K562 (cell line): ENCODE results near the gene ARHGAP15. TPM values are rescaled to one million over a fixed set of nuclear protein-coding genes. Genes with fewer than 3 reads are reported as not detected.

Source experiments
- ATAC-seq: fragments of 200-7000 bp; cut with Tn5 transposase; 3 replicates; pipeline ENCODE4 v1.9.1; 2020; ENCODE audit warnings: moderate library complexity
- BruUV-seq: library from RNA; stranded (reverse); fragments of 400-500 nt; replicated peaks from 2 replicates; lab custom pipeline; 2021; lab: Mats Ljungman, UMichigan
- CTCF ChIA-PET: fragments of 300-600 bp; formaldehyde crosslinking; extraction: SDS; loops from one replicate; lab custom pipeline; 2021; ENCODE audit warnings: low intra/inter-chr PET ratio; lab: Yijun Ruan, JAX
- POLR2A ChIA-PET: fragments of 300-600, 350-650 bp; sonication (Branson Sonifier 250); formaldehyde crosslinking; extraction: SDS; loops from one replicate; lab custom pipeline; 2021; ENCODE audit warnings: antibody characterized with exemption, inconsistent platforms; lab: Yijun Ruan, JAX
- DNase-seq, 4 experiments: peaks; one replicate each; pipeline versions ENCODE4 v3.0.0 to v3.0.0-alpha.2; 2011 to 2018; ENCODE audit warnings: low spot score in 3 of 4, mixed read lengths in 3 of 4; ENCODE audit errors: extremely low read depth in 1 of 4
- FAIRE-seq: peaks from 2 replicates; lab custom pipeline; 2011; peaks lifted over from hg19 to GRCh38; lab: Jason Lieb, UNC
- H2AFZ ChIP-seq: 2 replicates; pipeline ENCODE4 v1.6.0; 2011; ENCODE audit warnings: low read depth, low read length, control low read depth, inconsistent platforms
- H3K27ac ChIP-seq: fragments of 200-600 bp; 3 replicates; pipeline ENCODE4 v1.8.0; 2011; ENCODE audit warnings: low read depth, mild to moderate bottlenecking, control low read depth, inconsistent platforms, low read length, moderate library complexity, mixed read lengths; ENCODE audit errors: extremely low read depth
- H3K27me3 ChIP-seq, 2 experiments: fragments of 300-600 bp in 1 of 2; 2 replicates in 1 of 2; 3 replicates in 1 of 2; pipeline versions ENCODE4 v1.6.0 to v1.8.0; 2011; ENCODE audit warnings: inconsistent platforms in 2 of 2, low read length in 2 of 2, mild to moderate bottlenecking in 1 of 2, mixed read lengths in 1 of 2, moderate library complexity in 1 of 2; ENCODE audit not compliant: control insufficient read depth in 2 of 2, insufficient read depth in 2 of 2
- H3K36me3 ChIP-seq: fragments of 300-600 bp; 3 replicates; pipeline ENCODE4 v1.8.0; 2011; ENCODE audit warnings: mild to moderate bottlenecking, low read length, inconsistent platforms; ENCODE audit not compliant: control insufficient read depth, insufficient read depth
- H3K4me1 ChIP-seq, 2 experiments: fragments of 200-600 bp in 1 of 2; replicated peaks in 1 of 2; 2 replicates in 1 of 2; 3 replicates in 1 of 2; pipeline versions ENCODE4 v1.5.1 to v1.8.0; 2011; ENCODE audit warnings: inconsistent platforms in 2 of 2, low read length in 2 of 2, mild to moderate bottlenecking in 1 of 2, mixed read lengths in 1 of 2, moderate library complexity in 1 of 2; ENCODE audit not compliant: control insufficient read depth in 2 of 2, insufficient read depth in 2 of 2
- H3K4me2 ChIP-seq: 2 replicates; pipeline ENCODE4 v1.6.1; 2011; ENCODE audit warnings: low read length, control low read depth, inconsistent platforms, mixed read lengths; ENCODE audit not compliant: insufficient read depth
- H3K4me3 ChIP-seq: fragments of 200-600 bp; sonication (generic), shearing (Covaris generic); 2 replicates; pipeline ENCODE4 v1.5.1; 2016; ENCODE audit warnings: control low read depth, inconsistent platforms
- H3K79me2 ChIP-seq: fragments of 200-600 bp; 3 replicates; pipeline ENCODE4 v1.8.0; 2011; ENCODE audit warnings: low read length, inconsistent platforms; ENCODE audit not compliant: control insufficient read depth, insufficient read depth
- H3K9ac ChIP-seq, 2 experiments: 2 replicates each; pipeline versions ENCODE4 v1.6.0 to v1.6.1; 2011; ENCODE audit warnings: low read depth in 2 of 2, low read length in 2 of 2, control low read depth in 1 of 2, inconsistent platforms in 1 of 2, mild to moderate bottlenecking in 1 of 2, mixed read lengths in 1 of 2; ENCODE audit not compliant: insufficient read depth in 1 of 2
- H3K9me1 ChIP-seq: one replicate; pipeline ENCODE4 v1.6.0; 2011; ENCODE audit warnings: inconsistent platforms, mild to moderate bottlenecking, low read length, moderate library complexity; ENCODE audit not compliant: control insufficient read depth, insufficient read depth
- H3K9me3 ChIP-seq: replicated peaks from 2 replicates; pipeline ENCODE4 v1.5.1; 2011; ENCODE audit warnings: low read depth, low read length, inconsistent platforms; ENCODE audit not compliant: control insufficient read depth, insufficient read depth
- H4K20me1 ChIP-seq: replicated peaks from 2 replicates; pipeline ENCODE4 v1.6.1; 2011; ENCODE audit warnings: low read length, inconsistent platforms, mixed read lengths; ENCODE audit not compliant: control insufficient read depth, insufficient read depth
- ADNP ChIP-seq: fragments of 200-800 bp; sonication (Bioruptor generic); IDR thresholded peaks from 2 replicates; pipeline ENCODE4 v1.6.1; 2016; ENCODE audit warnings: missing genetic modification characterization, missing compliant biosample characterization
- CBFA2T3 ChIP-seq: fragments of 450-650 bp; IDR thresholded peaks from 2 replicates; pipeline ENCODE4 v1.6.1; 2017
- GATA2 ChIP-seq: sonication (generic); formaldehyde crosslinking; IDR thresholded peaks from 2 replicates; pipeline ENCODE4 v1.4.0; 2020; ENCODE audit warnings: mild to moderate bottlenecking, missing genetic modification reagents
- GATAD2A ChIP-seq: fragments of 450-650 bp; IDR thresholded peaks from 2 replicates; pipeline ENCODE4 v1.6.1; 2017
- MAFK ChIP-seq: IDR thresholded peaks from 2 replicates; pipeline ENCODE4 v1.6.1; 2011; ENCODE audit warnings: low read length, improper control_type of control experiment
- NFXL1 ChIP-seq: fragments of 450-650 bp; formaldehyde crosslinking; IDR thresholded peaks from 2 replicates; pipeline ENCODE4 v1.4.0; 2021; ENCODE audit warnings: mild to moderate bottlenecking
- RNF219 ChIP-seq: fragments of 250-450 bp; sonication (Bioruptor Pico); IDR thresholded peaks from 2 replicates; pipeline ENCODE4 v1.5.0; 2022; ENCODE audit warnings: mild to moderate bottlenecking
- RUNX1 ChIP-seq: sonication (generic); IDR thresholded peaks from 2 replicates; pipeline ENCODE4 v1.6.1; 2016; ENCODE audit warnings: antibody characterized with exemption, low read depth
- SNIP1 ChIP-seq: fragments of 450-650 bp; IDR thresholded peaks from 2 replicates; pipeline ENCODE4 v1.7.1; 2017; ENCODE audit warnings: low read depth, mild to moderate bottlenecking
- STAG1 ChIP-seq: sonication (generic); formaldehyde crosslinking; IDR thresholded peaks from 2 replicates; pipeline ENCODE4 v1.5.0; 2020; ENCODE audit warnings: missing genetic modification reagents, borderline replicate concordance
- TAL1 ChIP-seq: fragments of 450-650 bp; IDR thresholded peaks from 2 replicates; pipeline ENCODE4 v1.6.1; 2016; ENCODE audit warnings: mild to moderate bottlenecking
- TGIF2 ChIP-seq: sonication (generic); formaldehyde crosslinking; IDR thresholded peaks from 2 replicates; pipeline ENCODE4 v1.8.1; 2022; ENCODE audit warnings: mild to moderate bottlenecking, missing genetic modification reagents, moderate library complexity
- THRB ChIP-seq: fragments of 450-650 bp; formaldehyde crosslinking; conservative IDR thresholded peaks from 2 replicates; pipeline ENCODE4 v1.4.0; 2022; ENCODE audit warnings: mild to moderate bottlenecking, missing genetic modification characterization
- ZBTB43 ChIP-seq: sonication (generic); formaldehyde crosslinking; IDR thresholded peaks from 2 replicates; pipeline ENCODE4 v1.8.0; 2023; ENCODE audit warnings: mild to moderate bottlenecking, missing genetic modification reagents
- ZNF12 ChIP-seq: sonication (generic); formaldehyde crosslinking; IDR thresholded peaks from 2 replicates; pipeline ENCODE4 v1.4.0; 2020; ENCODE audit warnings: mild to moderate bottlenecking, missing genetic modification reagents
- ZNF57 ChIP-seq: fragments of 450-650 bp; formaldehyde crosslinking; IDR thresholded peaks from 2 replicates; pipeline ENCODE4 v1.4.0; 2020; ENCODE audit warnings: mild to moderate bottlenecking, moderate library complexity
- WGBS: fragments of 100-300 bp; shearing (Covaris generic); methylation state at CpG from one replicate; pipeline ENCODE4 v1.1.6; 2016; ENCODE audit warnings: low coverage, mixed read lengths; ENCODE audit not compliant: insufficient coverage; ENCODE audit errors: missing lambda C conversion rate; 5-methylcytosine and 5-hydroxymethylcytosine counted together
- in situ Hi-C: fragments of 300-500 bp; cut with MboI; formaldehyde crosslinking; loops from 4 replicates; pipeline ENCODE4 v1.15.0; 2018; ENCODE audit warnings: inconsistent platforms, mixed read lengths
- intact Hi-C: fragments of 100-400 bp; cut with micrococcal nuclease; formaldehyde crosslinking; loops from 2 replicates; pipeline ENCODE4 v1.14.2; 2022
- polyA plus RNA-seq, 8 experiments: library from polyadenylated mRNA; depleted of rRNA in 4 of 8; stranded (reverse) in 5 of 8; unstranded in 3 of 8; fragments of >200 nt; fragmentation: Nextera tagmentation in 2 of 8; fragmentation: Illumina TruSeq in 1 of 8; extraction: Ambion mirVana in 2 of 8; extraction: Trizol in 1 of 8; gene quantifications; 2 replicates each; pipeline versions ENCODE4 v1.2.1 to v1.2.3, GENCODE V29; 2011 to 2014; ENCODE audit warnings: inconsistent platforms in 1 of 8, missing spikeins in 1 of 8
- total RNA-seq, 7 experiments: library from RNA; depleted of rRNA in 6 of 7; stranded (reverse); fragments of >200 nt in 6 of 7; fragmentation: Illumina TruSeq in 2 of 7; extraction: Trizol in 2 of 7; gene quantifications; 2 replicates each; pipeline versions ENCODE4 v1.2.1 to v1.2.3, GENCODE V29; 2011 to 2021; ENCODE audit warnings: low replicate concordance in 1 of 7

ARHGAP15 gene
- total and polyA plus RNA-seq, 9 of the 15 experiments (the other 6 are each of a cell fraction or from before 2014, with no cell fraction given) = 1.5 to 17.9 (median 7.9) TPM

GRCh38 chr2:143231254-143231645, 102.0 kb downstream of the ARHGAP15 start:
- no peak for ATAC-seq
- 0% methylated on average over 1 of the region's 1 CpG for WGBS
- H3K9me3 ChIP-seq = no peaks in the 10 kb centered on the region
- H3K9me1 ChIP-seq = no peaks in the 10 kb centered on the region
- POLR2A ChIA-PET = no interaction called here
- no TSS peak for BruUV-seq
- TF ChIP-seq RNF219 (CRISPR knock-in tag) (no peak), CBFA2T3 (no peak), TGIF2 (no peak), NFXL1 (no peak), GATAD2A (no peak), MAFK (no peak), ZBTB43 (CRISPR knock-in tag) (no peak), TAL1 (no peak), SNIP1 (no peak), STAG1 (CRISPR knock-in tag) (no peak), ZNF12 (no peak), THRB (CRISPR knock-in tag) (no peak), RUNX1 (no peak), ZNF57 (CRISPR knock-in tag) (no peak), ADNP (tag) (no peak), GATA2 (CRISPR knock-in tag) (no peak)
- TF ChIP-seq, all 486 proteins: peak for 0
- H3K9ac ChIP-seq = no peak overlapping the region
- intact Hi-C loops = no loop called here
- in situ Hi-C loops = no loop called here
- no peaks in the 10 kb centered on the region for H3K36me3 ChIP-seq
- no peak for DNase-seq
- no peaks in the 10 kb centered on the region for H3K79me2 ChIP-seq
- no peak overlapping the region for H3K4me2 ChIP-seq
- H2AFZ ChIP-seq = no peak overlapping the region
- H3K27me3 ChIP-seq = no peaks in the 10 kb centered on the region
- no peak overlapping the region for H3K4me3 ChIP-seq
- no peaks in the 10 kb centered on the region for H4K20me1 ChIP-seq
- no peak overlapping the region for H3K27ac ChIP-seq
- CTCF ChIA-PET = no interaction called here
- no peaks in the 10 kb centered on the region for H3K4me1 ChIP-seq
- FAIRE-seq = no peak
